Mesothelial cell of epicardium (in vitro differentiated cells): Measurements from ENCODE around the gene CTBP1. TPM values are rescaled to one million over a fixed set of nuclear protein-coding genes. Genes with fewer than 3 reads are reported as not detected.

Experiments used
- DNase-seq, 2 experiments: peaks; one replicate each; pipeline ENCODE4 v3.0.0; 2021; ENCODE audit warnings: low spot score in 2 of 2; ENCODE audit not compliant: unreplicated experiment in 2 of 2
- H3K27ac Mint-ChIP-seq: 2 replicates; pipeline ENCODE4 v1.8.0; 2021; ENCODE audit warnings: mixed read lengths
- H3K27me3 Mint-ChIP-seq: 2 replicates; pipeline ENCODE4 v1.8.0; 2021; ENCODE audit warnings: low read depth, mixed read lengths
- H3K36me3 Mint-ChIP-seq: 2 replicates; pipeline ENCODE4 v1.8.0; 2021; ENCODE audit warnings: mixed read lengths
- H3K4me1 Mint-ChIP-seq: 2 replicates; pipeline ENCODE4 v1.8.0; 2021; ENCODE audit warnings: mixed read lengths
- H3K4me3 Mint-ChIP-seq: 2 replicates; pipeline ENCODE4 v1.8.0; 2021; ENCODE audit warnings: mild to moderate bottlenecking, moderate library complexity, mixed read lengths
- H3K9me3 Mint-ChIP-seq: 2 replicates; pipeline ENCODE4 v1.8.0; 2021; ENCODE audit warnings: mixed read lengths
- total RNA-seq: library from RNA; stranded (reverse); gene quantifications from 3 replicates; pipeline ENCODE4 v1.2.1, GENCODE V29; 2021
- TF ChIP-seq, protein P1 (sequence below): fragments of 200-600 bp; sonication (generic); IDR thresholded peaks from one replicate; pipeline ENCODE4 v1.5.0; 2021; ENCODE audit warnings: antibody characterized with exemption; ENCODE audit not compliant: unreplicated experiment

The CTBP1 gene
- total RNA-seq, 1 donor from 2014 or later: 194 TPM

DNA sequence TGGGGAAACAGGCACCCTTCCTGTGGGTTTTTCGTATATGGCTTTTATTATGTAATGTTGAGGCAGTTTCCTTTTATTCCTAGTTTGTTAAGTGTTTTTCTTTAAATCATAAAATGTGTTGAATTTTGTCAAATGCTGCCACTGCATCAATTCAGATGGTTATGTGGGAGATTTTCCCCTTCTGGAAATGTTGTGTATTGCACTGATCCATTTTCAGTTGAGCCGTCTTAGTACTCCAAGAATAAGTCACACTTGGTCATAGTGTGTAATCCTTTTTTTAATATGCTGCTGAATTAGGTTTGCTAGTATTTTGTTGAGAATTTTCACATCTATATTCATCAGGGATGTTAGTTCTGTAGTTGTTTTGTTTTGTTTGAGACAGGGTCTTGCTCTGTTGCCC is 9.5 kb upstream of the CTBP1 start:
- peaks cover 17% of the 10 kb centered on the region for H3K36me3 Mint-ChIP-seq
- H3K27me3 Mint-ChIP-seq: peaks cover 7% of the 10 kb centered on the region
- no peak overlapping the region for H3K4me3 Mint-ChIP-seq
- no peak overlapping the region for H3K27ac Mint-ChIP-seq
- DNase-seq: no peak
- H3K4me1 Mint-ChIP-seq: no peaks in the 10 kb centered on the region
- TF ChIP-seq, protein P1, sequence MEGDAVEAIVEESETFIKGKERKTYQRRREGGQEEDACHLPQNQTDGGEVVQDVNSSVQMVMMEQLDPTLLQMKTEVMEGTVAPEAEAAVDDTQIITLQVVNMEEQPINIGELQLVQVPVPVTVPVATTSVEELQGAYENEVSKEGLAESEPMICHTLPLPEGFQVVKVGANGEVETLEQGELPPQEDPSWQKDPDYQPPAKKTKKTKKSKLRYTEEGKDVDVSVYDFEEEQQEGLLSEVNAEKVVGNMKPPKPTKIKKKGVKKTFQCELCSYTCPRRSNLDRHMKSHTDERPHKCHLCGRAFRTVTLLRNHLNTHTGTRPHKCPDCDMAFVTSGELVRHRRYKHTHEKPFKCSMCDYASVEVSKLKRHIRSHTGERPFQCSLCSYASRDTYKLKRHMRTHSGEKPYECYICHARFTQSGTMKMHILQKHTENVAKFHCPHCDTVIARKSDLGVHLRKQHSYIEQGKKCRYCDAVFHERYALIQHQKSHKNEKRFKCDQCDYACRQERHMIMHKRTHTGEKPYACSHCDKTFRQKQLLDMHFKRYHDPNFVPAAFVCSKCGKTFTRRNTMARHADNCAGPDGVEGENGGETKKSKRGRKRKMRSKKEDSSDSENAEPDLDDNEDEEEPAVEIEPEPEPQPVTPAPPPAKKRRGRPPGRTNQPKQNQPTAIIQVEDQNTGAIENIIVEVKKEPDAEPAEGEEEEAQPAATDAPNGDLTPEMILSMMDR: no peak
- peaks cover 60% of the 10 kb centered on the region for H3K9me3 Mint-ChIP-seq

DNA sequence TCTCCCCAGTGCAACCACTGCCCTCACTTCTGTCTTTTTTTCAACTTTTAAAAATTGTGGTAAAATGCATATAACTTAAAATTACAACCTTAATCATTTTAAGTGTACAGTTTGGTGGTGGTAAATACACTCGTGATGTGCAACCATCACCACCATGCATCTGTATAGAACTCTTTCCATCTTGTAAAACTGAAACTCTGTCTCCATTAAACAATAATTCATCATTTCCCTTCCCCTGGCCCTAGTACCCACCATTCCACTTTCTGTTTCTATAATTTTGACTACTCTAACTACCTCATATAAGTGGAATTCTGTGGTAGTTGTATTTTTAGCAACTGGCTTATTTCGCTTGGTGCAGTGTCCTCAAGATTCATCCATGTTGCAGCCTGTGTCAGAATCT is 6.8 kb upstream of the CTBP1 start:
- DNase-seq: no peak
- TF ChIP-seq, protein P1: no peak

DNA sequence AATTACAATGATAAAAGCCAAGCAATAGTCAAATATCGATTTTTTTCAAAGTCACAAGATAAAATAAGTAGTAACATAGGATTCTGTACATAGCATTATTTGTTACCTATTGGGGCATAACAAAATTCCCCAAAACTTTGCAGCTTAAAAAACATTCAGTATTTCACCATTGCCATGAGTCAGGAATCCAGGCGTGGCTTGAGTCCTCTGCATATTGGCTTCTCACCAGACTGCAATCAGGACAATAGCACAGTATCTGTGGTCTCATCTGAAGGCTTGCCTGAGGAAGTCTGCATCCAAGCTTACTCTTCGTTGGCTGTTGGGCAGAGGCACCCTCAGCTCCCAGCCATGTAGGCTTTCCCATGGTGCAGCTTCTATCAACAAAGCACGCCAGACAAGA is 6.2 kb upstream of the CTBP1 start:
- H3K27me3 Mint-ChIP-seq: no peaks in the 10 kb centered on the region
- no peak for DNase-seq
- TF ChIP-seq, protein P1: no peak
- H3K27ac Mint-ChIP-seq: no peak overlapping the region
- peaks cover 43% of the 10 kb centered on the region for H3K36me3 Mint-ChIP-seq
- no peak overlapping the region for H3K4me3 Mint-ChIP-seq
- no peaks in the 10 kb centered on the region for H3K4me1 Mint-ChIP-seq
- H3K9me3 Mint-ChIP-seq: peaks cover 71% of the 10 kb centered on the region

More for the DNA sequence above, 6.8 kb upstream of the CTBP1 start:
- Mint-ChIP-seq H3K36me3 (peaks cover 37% of the 10 kb centered on the region), H3K9me3 (peaks cover 71% of the 10 kb centered on the region), H3K27ac (no peak overlapping the region), H3K4me3 (no peak overlapping the region), H3K27me3 (peaks cover 4% of the 10 kb centered on the region), H3K4me1 (no peaks in the 10 kb centered on the region)

DNA sequence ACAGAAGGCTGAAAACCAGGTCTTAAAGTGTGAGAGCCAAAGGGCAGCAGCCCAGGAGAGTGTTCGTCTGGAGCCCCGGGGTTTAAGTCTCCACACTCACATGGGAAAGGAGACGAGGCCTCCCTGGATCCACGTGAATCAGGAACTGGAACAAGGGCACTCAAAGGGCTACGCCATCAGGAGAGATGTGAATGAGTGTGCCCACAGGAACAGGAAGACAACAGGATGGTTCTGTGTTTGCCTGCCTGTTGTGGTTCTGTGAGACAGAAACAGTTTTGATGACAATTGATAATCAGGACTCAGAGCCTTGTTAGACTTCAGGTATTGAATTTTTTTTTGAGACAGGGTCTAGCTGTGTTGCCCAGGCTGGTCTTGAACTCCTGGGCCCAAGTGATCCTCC is 4.9 kb upstream of the CTBP1 start:
- H3K9me3 Mint-ChIP-seq: peaks cover 62% of the 10 kb centered on the region
- TF ChIP-seq, protein P1: no peak
- DNase-seq: no peak
- no peaks in the 10 kb centered on the region for H3K27me3 Mint-ChIP-seq
- H3K4me1 Mint-ChIP-seq: no peaks in the 10 kb centered on the region
- peaks cover 48% of the 10 kb centered on the region for H3K36me3 Mint-ChIP-seq
- no peak overlapping the region for H3K27ac Mint-ChIP-seq
- no peak overlapping the region for H3K4me3 Mint-ChIP-seq

DNA sequence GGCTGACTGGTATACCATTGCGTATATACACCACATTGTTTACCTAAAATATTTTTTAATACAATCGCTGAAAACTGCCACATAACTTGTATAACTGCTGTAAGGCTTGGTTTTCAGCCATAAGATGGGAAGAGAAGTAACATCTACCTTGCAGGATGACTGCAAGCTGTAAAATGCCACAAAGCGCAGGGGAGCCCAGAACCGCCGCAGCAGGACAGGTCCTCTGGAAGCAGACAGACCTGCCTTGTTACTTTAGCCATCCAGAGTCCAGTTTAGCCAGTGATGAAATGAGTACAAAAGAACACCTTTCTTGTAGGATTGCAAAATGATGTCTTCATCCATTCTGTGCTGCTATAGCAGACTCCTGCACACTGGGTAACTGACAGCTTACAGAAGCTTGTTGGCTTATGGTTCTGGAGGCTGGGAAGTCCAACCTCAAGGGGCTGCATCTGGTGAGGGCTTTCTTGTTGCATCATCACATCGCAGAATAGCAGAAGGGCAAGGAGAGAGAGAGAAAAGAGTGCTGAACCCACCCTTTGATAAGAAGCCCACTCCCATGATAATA is 4.1 kb upstream of the CTBP1 start:
- Mint-ChIP-seq H3K36me3 (peaks cover 48% of the 10 kb centered on the region), H3K27me3 (no peaks in the 10 kb centered on the region)
- no peak for DNase-seq

More for the DNA sequence above, 4.1 kb upstream of the CTBP1 start:
- TF ChIP-seq, protein P1: no peak
- Mint-ChIP-seq H3K4me3 (no peak overlapping the region), H3K9me3 (peaks cover 56% of the 10 kb centered on the region), H3K4me1 (no peaks in the 10 kb centered on the region), H3K27ac (no peak overlapping the region)
